GM19023 (cell line): ENCODE results near the gene TRPM4.
A peak's percentile ranks its signal among the peaks of the same experiment; 100 is the strongest.
"Not testable (repeated sequence)": the region's sequence is repeated elsewhere in the genome, so short reads cannot be mapped to it uniquely, and the experiment has no call there.

Source experiments
- ATAC-seq: cut with Tn5 transposase; IDR thresholded peaks from one replicate; pipeline ENCODE4 v1.9.1; 2021; ENCODE audit warnings: mild to moderate bottlenecking, moderate library complexity; ENCODE audit not compliant: unreplicated experiment

TRPM4 gene

GRCh38 chr19:49157445-49158224, at the start of gene TRPM4:
Gene TRPM4, plus strand, starts transcription at chr19:49157792. Its CDS starts 75 bp downstream, at chr19:49157867.
- no peak for ATAC-seq

- no peak for ATAC-seq
Measured at GRCh38 chr19:49109051-49109450, 48.5 kb upstream of the TRPM4 start.

GRCh38 chr19:49109569-49110233, 47.9 kb upstream of the TRPM4 start:
- ATAC-seq = no peak

DNA sequence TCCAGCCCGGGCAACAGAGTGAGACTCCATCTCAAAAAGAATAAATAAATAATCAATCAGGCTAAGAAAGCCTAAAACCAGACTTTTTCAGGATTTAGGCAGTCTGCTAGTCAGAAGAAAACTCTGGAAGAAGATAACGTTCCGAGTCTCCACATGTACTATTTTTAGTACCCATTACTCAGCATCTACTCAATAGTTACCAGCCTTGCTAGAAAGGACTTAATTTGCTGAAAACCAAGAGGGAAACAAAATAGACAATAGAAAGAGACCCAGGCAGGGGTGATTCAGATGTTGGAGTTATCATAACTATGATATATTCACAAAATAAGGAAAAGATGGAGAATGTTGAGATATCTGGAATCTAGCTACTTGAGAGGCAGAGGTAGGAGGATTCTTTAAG, 47.0 kb upstream of the TRPM4 start:
- no peak for ATAC-seq

DNA sequence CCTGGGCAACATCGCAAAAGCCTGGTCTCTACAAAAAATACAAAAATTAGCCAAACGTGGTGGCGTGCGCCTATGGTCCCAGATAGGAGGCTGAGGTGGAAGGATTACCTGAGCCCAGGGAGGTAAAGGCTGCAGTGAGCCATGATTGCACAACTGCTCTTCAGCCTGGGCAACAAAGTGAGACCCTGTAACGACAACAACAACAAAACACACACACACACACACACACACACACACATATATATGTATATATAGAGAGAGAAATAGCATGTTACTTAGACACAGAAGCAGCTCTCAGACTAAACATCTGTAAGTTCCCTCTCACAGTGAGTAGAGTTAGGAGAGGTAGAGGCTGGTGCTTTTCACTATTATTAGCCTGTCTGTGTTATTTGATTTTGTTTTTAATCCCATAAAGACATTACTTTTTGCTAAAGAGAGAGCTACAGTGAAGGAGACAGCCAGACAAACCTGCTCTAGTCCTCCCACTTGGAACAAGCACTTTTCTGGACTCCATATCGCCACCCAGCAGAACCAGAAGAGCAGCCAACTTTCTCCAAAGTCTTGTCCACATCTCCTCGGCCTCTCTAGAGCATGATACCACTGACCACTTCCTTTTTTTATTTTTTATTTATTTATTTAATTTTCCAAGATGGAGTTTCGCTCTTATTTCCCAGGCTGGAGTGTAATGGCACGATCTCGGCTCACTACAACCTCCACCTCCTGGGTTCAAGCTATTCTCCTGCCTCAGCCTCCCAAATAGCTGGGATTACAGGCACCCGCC, 46.2 kb upstream of the TRPM4 start:
- no peak for ATAC-seq

- peak; percentile 49 for ATAC-seq
Measured at GRCh38 chr19:49113762-49114629, 43.6 kb upstream of the TRPM4 start, which contains the start of gene LIN7B. Gene LIN7B, plus strand, starts transcription at chr19:49114370. Its CDS starts 35 bp downstream, at chr19:49114405.

GRCh38 chr19:49114630-49115363, 42.8 kb upstream of the TRPM4 start:
- no peak for ATAC-seq

DNA sequence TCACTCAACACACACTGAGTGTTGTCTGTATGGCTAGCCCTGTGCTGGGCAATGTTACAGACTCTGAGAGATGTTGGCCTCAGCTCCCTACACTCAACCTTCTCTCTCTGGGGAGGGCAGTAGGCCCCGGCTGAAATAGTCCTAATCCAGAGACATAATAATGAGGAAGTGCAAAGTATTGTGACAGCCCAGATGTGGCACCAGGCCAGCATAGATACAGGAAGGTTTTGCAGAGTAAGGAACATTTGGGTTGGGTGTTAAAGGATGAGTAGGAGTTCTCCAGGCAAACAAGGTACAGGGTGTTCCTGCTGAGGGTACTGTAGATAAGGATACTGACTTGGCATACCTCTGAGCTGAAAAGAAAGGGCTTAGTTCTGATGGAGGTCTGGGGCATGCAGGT, 41.0 kb upstream of the TRPM4 start:
- no peak for ATAC-seq

DNA sequence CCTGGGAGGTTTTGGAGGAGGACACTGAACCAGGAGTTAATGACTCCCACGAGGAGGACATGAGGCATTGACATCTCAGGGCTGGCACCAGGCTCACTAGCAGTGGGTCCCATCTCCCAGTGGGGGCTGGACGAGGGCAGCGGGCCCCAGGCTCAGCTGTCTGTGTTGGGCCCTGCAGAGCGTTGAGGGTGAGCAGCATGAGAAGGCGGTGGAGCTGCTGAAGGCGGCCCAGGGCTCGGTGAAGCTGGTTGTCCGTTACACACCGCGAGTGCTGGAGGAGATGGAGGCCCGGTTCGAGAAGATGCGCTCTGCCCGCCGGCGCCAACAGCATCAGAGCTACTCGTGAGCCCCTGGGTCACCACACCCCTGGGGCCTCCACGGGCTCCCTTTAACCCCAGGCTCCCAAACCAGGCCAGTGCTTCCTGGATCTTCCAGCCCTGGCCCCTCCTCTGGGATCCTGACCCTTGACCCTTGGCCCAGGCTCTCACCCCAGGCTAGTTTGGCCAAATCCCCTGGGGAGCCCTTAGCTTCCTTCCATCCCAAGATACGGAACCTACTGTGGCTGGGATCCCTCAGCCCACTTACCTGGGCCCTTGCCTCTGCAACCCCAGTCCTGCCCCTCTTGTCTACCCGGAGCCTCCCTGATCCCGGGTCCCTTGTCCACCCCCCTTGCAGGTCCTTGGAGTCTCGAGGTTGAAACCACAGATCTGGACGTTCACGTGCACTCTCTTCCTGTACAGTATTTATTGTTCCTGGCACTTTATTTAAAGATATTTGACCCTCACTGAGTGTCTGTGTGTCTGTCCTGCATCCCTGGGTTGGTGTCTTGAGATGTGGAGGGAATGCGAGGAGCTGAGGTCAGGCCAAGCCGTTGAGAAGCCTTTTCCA, 39.7 kb upstream of the TRPM4 start:
- no peak for ATAC-seq

DNA sequence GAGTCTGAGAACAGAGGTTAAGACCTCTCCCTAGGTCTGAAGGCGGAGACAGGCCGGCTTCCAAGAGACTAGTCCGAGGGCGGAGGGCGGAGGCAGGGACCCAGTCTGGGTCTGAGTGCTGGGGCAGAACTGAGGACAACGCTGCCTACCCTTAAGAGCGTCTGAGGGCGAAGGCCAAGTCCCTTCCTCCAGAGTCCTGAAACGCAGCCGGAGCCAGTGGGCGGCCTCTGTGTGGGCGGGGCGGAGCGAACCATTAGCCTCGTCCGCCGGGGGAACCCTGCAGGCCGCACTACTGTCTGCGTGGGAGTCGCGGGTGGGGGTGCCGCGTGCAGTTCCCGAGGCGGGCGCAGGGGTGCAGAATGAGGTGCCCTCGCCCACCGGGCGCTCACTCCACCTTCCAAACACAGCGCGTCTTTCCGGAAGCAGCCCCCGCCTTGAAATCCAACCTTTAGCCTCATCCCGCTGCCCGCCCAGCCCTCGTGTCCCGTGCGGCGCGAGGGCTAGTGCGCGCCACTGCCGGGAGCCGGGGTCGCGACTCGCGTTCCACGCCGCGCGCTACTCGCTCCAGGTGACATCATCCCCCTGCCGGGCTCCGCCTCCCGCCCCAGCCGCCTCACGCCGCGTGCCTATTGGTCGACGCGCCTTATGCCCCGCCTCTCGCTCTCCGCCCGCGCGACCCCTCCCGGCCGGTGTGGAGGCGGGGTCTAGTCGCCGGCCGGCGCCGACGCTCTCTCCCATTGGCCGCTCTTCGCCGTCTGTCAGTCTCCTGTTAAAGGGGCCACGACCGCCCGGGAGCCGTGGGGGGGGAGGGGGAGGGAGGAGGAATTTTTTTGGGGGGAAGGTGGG, 38.8 kb upstream of the TRPM4 start, which contains the start of gene C19orf73:
Gene C19orf73 (minus strand): TSS at position 579 of the 846 bp plus-strand sequence. CDS start 121 bp downstream, at position 458.
- ATAC-seq = peak; percentile 72

DNA sequence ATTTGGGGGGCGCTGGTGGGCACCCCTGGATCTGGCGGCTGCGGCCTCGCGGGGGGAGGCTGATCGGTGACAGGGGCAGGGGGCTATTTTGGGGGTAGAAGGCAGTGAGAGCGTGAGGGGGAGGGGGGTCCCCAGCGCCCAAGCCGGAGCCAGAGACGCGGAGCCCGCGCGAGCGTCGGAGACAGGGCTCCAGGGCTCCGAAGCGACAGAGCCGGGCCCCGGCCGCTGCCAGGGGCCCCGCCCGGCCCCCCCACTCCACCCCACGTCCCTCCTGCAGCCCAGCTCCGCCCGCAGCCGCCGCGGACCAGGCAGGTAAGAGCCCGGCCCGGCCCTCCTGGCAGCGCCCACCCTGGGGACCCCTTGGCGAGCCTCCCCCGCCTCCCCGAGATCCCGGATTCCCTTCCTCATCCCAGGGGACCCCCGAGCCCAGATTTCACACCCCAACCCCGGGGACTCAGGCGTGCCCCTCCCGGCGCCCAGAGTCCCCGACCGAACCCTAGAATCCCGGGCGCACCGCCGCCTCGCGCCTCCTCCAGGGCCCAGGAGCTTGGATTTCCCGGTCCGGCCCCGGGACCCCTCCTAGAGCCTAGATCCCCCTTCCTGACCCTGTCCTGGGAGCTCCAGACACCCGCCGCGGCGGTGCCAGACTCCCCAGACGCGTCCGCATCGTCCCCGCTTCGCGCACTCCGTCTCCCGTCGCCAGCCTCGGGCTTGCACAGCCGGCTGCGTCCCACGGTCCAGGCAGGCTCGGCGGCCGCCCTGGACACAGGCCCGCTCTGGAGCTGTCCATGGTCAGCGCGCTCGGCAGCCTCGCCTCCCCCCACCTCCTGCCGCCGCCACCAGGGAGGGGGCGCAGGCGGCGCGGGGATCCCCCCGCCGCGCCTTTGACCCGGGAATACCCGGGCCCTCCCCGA, 37.9 kb upstream of the TRPM4 start, which contains the start of gene PPFIA3:
Gene PPFIA3 (plus strand): TSS at position 134 of the 914 bp plus-strand sequence. CDS start 8,330 bp downstream, outside the sequence.
- ATAC-seq = no peak

DNA sequence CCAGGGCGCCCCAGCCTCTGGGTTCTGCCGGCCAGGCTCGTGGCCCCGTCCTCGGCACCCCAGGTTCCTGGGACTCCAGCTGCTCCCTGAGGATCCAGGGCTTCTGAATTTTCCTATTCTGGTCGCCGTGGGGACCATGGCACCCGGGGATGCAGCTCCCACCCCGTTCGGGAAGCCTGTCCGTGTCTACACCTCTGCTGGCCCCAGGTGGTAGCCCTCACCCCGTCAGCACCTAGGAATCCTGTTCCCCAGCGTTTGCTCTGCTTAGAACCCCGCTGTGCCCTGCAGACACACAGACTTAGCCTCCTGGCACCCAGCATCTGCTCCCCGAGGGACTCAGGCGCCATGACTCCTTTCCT, 37.3 kb upstream of the TRPM4 start:
- ATAC-seq = no peak

DNA sequence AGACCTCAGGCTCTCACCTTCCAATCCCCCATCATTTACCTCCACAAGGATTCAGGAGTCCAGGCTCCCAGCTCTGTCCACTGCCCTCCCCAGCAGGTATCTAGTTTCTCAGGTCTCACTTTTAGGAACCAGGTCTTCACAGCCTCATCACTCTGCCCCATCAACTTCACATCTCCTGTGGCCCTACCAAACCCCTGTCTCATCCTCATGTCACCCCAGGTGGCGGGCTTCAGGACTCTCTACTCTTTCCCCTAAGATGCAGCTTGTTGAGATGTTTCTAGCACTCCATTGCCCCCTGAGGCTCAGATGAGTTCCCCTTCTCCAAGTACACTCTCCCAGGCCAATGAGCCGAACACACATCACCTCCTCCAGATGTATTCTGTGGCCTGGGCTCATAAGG, 36.7 kb upstream of the TRPM4 start:
- ATAC-seq = no peak

DNA sequence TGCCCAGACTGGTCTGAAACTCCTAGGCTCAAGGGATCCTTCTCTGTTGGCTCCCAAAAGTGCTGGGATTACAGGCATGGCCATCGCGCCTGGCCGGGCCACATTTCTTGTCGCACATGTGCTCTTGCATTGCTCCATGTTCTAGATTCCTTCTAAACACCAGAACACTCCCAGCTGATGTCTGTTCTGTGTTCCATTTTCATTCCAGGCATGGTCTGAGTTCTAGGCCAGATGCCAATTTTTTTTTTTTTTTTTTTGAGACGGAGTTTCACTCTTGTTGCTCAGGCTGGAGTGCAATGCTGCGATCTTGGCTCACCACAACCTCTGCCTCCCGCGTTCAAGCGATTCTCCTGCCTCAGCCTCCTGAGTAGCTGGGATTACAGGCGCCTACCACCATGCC, 35.8 kb upstream of the TRPM4 start:
- ATAC-seq = not testable (repeated sequence)

DNA sequence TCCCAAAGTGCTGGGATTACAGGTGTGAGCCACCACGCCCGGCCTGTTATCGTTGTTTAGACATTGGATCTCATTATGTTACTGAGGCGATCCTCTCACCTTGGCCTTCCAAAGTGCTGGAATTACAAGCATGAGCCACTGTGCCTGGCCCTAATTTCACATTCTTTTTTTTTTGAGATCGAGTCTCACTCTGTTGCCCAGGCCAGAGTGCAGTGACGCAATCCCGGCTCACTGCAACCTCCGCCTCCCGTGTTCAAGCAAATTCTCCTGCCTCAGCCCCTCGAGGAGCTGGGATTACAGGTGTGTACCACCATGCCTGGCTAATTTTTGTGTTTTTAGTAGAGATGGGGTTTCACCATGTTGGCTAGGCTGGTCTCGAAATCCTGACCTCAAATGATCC, 34.3 kb upstream of the TRPM4 start:
- ATAC-seq = not testable (repeated sequence)

GRCh38 chr19:49125025-49125731, 32.4 kb upstream of the TRPM4 start:
- ATAC-seq = no peak
